ENCODE results near the gene CFI.

GRCh38 chr4:109820563-109820962 is 18.8 kb upstream of the CFI start:
- TF ChIP-seq CTCF (IDR thresholded peaks at IDR 0.05), result no peak
- TF ChIP-seq EP300 (IDR thresholded peaks at IDR 0.05), result no peak
- no peak for TF ChIP-seq POLR2AphosphoS5 (IDR thresholded peaks at IDR 0.05)
- TF ChIP-seq POLR2A (IDR thresholded peaks at IDR 0.05), result no peak
